IMR-90 (cell line): ENCODE results near the gene C9orf78. TPM values are rescaled to one million over a fixed set of nuclear protein-coding genes. Genes with fewer than 3 reads are reported as not detected.

Experiments
- ATAC-seq: fragments of 200-7000 bp; cut with Tn5 transposase; 2 replicates; pipeline ENCODE4 v1.9.1; 2020; ENCODE audit warnings: low read depth, mild to moderate bottlenecking, moderate library complexity
- BruUV-seq: library from RNA; stranded (reverse); fragments of 400-500 nt; replicated peaks from 2 replicates; lab custom pipeline; 2021; lab: Mats Ljungman, UMichigan
- CTCF ChIA-PET: fragments of 300-600 bp; formaldehyde crosslinking; extraction: SDS; loops from one replicate; lab custom pipeline; 2021; ENCODE audit warnings: antibody characterized with exemption; lab: Yijun Ruan, JAX
- POLR2A ChIA-PET: fragments of 300-600 bp; sonication (Branson Sonifier 250); formaldehyde crosslinking; loops from one replicate; lab custom pipeline; 2022; ENCODE audit warnings: antibody characterized with exemption; ENCODE audit not compliant: unreplicated experiment; lab: Charles Lee
- DNase-seq: peaks from one replicate; pipeline ENCODE4 v3.0.0; 2013
- H2AFZ ChIP-seq: replicated peaks from 2 replicates; pipeline ENCODE3; 2013; ENCODE audit warnings: low read length, mild to moderate bottlenecking; ENCODE audit not compliant: poor library complexity
- H2AK5ac ChIP-seq: 2 replicates; pipeline ENCODE4 v1.6.1; 2013; ENCODE audit warnings: low read depth, low read length, inconsistent platforms
- H2AK9ac ChIP-seq: replicated peaks from 2 replicates; pipeline ENCODE3; 2013; ENCODE audit warnings: mild to moderate bottlenecking, low read depth, low read length, moderate library complexity; ENCODE audit not compliant: poor library complexity
- H2BK120ac ChIP-seq: 2 replicates; pipeline ENCODE4 v1.6.1; 2013; ENCODE audit warnings: low read depth, low read length, inconsistent platforms
- H2BK15ac ChIP-seq: 3 replicates; pipeline ENCODE4 v1.6.1; 2013; ENCODE audit warnings: low read depth, low read length, inconsistent platforms
- H2BK20ac ChIP-seq: 2 replicates; pipeline ENCODE4 v1.6.1; 2013; ENCODE audit warnings: low read depth, mild to moderate bottlenecking, inconsistent platforms, low read length, moderate library complexity
- H2BK5ac ChIP-seq: 2 replicates; pipeline ENCODE4 v1.6.1; 2013; ENCODE audit warnings: mild to moderate bottlenecking, low read depth, low read length, inconsistent platforms; ENCODE audit not compliant: poor library complexity, severe bottlenecking
- H3K14ac ChIP-seq: replicated peaks from 2 replicates; pipeline ENCODE4 v1.6.1; 2013; ENCODE audit warnings: low read depth, low read length, inconsistent platforms
- H3K18ac ChIP-seq: 2 replicates; pipeline ENCODE4 v1.6.1; 2013; ENCODE audit warnings: low read depth, low read length, control low read depth
- H3K23ac ChIP-seq: 2 replicates; pipeline ENCODE4 v1.6.1; 2013; ENCODE audit warnings: low read depth, low read length, inconsistent platforms
- H3K27ac ChIP-seq: 2 replicates; pipeline ENCODE4 v1.5.1; 2013; ENCODE audit warnings: mild to moderate bottlenecking, control low read depth, low read length; ENCODE audit not compliant: insufficient read depth
- H3K27me3 ChIP-seq: 2 replicates; pipeline ENCODE4 v1.6.1; 2013; ENCODE audit warnings: low read length; ENCODE audit not compliant: control insufficient read depth, insufficient read depth
- H3K36me3 ChIP-seq: 2 replicates; pipeline ENCODE4 v1.6.1; 2013; ENCODE audit warnings: low read length, mixed read lengths; ENCODE audit not compliant: control insufficient read depth, insufficient read depth
- H3K4ac ChIP-seq: 2 replicates; pipeline ENCODE4 v1.6.1; 2013; ENCODE audit warnings: low read depth, low read length, inconsistent platforms
- H3K4me1 ChIP-seq: 2 replicates; pipeline ENCODE4 v1.6.1; 2013; ENCODE audit warnings: low read length, mixed read lengths; ENCODE audit not compliant: control insufficient read depth, insufficient read depth
- H3K4me2 ChIP-seq: 2 replicates; pipeline ENCODE4 v1.6.1; 2013; ENCODE audit warnings: low read depth, mild to moderate bottlenecking, control low read depth, low read length, moderate library complexity
- H3K4me3 ChIP-seq: 2 replicates; pipeline ENCODE4 v1.5.1; 2013; ENCODE audit warnings: low read depth, mild to moderate bottlenecking, control low read depth, low read length, moderate library complexity; ENCODE audit not compliant: insufficient read depth
- H3K56ac ChIP-seq: 2 replicates; pipeline ENCODE4 v1.6.1; 2013; ENCODE audit warnings: low read length, inconsistent platforms; ENCODE audit not compliant: insufficient read depth; ENCODE audit errors: extremely low read depth
- H3K79me1 ChIP-seq, 2 experiments: 2 replicates each; pipeline ENCODE4 v1.6.1; 2013; ENCODE audit warnings: low read length in 2 of 2, inconsistent platforms in 1 of 2, low read depth in 1 of 2
- H3K9ac ChIP-seq: 2 replicates; pipeline ENCODE4 v1.6.1; 2013; ENCODE audit warnings: low read depth, low read length, control low read depth
- H3K9me1 ChIP-seq: 2 replicates; pipeline ENCODE4 v1.6.1; 2013; ENCODE audit warnings: low read length, inconsistent platforms; ENCODE audit not compliant: insufficient read depth
- H3K9me3 ChIP-seq: 2 replicates; pipeline ENCODE4 v1.6.1; 2013; ENCODE audit warnings: low read length; ENCODE audit not compliant: control insufficient read depth, insufficient read depth
- H4K20me1 ChIP-seq: 2 replicates; pipeline ENCODE4 v1.6.1; 2013; ENCODE audit warnings: low read length, inconsistent platforms; ENCODE audit not compliant: insufficient read depth
- H4K5ac ChIP-seq: 2 replicates; pipeline ENCODE4 v1.6.1; 2013; ENCODE audit warnings: mild to moderate bottlenecking, low read depth, low read length, control low read depth
- H4K8ac ChIP-seq, 2 experiments: 2 replicates each; pipeline ENCODE4 v1.6.1; 2013; ENCODE audit warnings: low read depth in 2 of 2, low read length in 2 of 2, control low read depth in 1 of 2, inconsistent platforms in 1 of 2
- H4K91ac ChIP-seq: 2 replicates; pipeline ENCODE4 v1.6.1; 2013; ENCODE audit warnings: low read depth, low read length, inconsistent platforms; ENCODE audit not compliant: insufficient read depth
- CEBPB ChIP-seq: IDR thresholded peaks from 2 replicates; pipeline ENCODE4 v1.6.1; 2012; ENCODE audit warnings: low read depth, low read length, improper control_type of control experiment
- CHD1 ChIP-seq: IDR thresholded peaks from 2 replicates; pipeline ENCODE4 v1.6.1; 2012; ENCODE audit warnings: low read depth, low read length, improper control_type of control experiment
- FOS ChIP-seq: fragments of 150-350 bp; IDR thresholded peaks from 2 replicates; pipeline ENCODE4 v1.6.1; 2016; ENCODE audit warnings: low read depth, low read length
- MXI1 ChIP-seq: IDR thresholded peaks from 2 replicates; pipeline ENCODE4 v1.6.1; 2012; ENCODE audit warnings: low read depth, mild to moderate bottlenecking, low read length, moderate library complexity, borderline replicate concordance
- NFE2L2 ChIP-seq: fragments of 150-350 bp; IDR thresholded peaks from 2 replicates; pipeline ENCODE4 v1.6.1; 2016; ENCODE audit warnings: low read depth, mild to moderate bottlenecking, low read length
- POLR2A ChIP-seq: IDR thresholded peaks from 2 replicates; pipeline ENCODE4 v1.6.1; 2012; ENCODE audit warnings: mild to moderate bottlenecking, low read depth, low read length
- RAD21 ChIP-seq: IDR thresholded peaks from 2 replicates; pipeline ENCODE4 v1.6.1; 2012; ENCODE audit warnings: low read length, improper control_type of control experiment
- RFX5 ChIP-seq: IDR thresholded peaks from 2 replicates; pipeline ENCODE4 v1.8.0; 2012; ENCODE audit warnings: low read depth, mild to moderate bottlenecking, low read length, moderate library complexity
- WGBS, 2 experiments: methylation state at CpG; one replicate each; pipeline versions ENCODE4 v1.1.5 to v1.1.7; 2013; ENCODE audit warnings: missing lambda C conversion rate in 2 of 2; ENCODE audit not compliant: insufficient read length in 1 of 2; ENCODE audit errors: extremely low coverage in 2 of 2; 5-methylcytosine and 5-hydroxymethylcytosine counted together
- dilution Hi-C: fragments of 300-500 bp; cut with HindIII; formaldehyde crosslinking; loops from one replicate; pipeline ENCODE4 v1.14.3; 2018; ENCODE audit warnings: low sequenced_read_pairs; ENCODE audit not compliant: unreplicated experiment
- in situ Hi-C: fragments of 300-500 bp; cut with MboI; formaldehyde crosslinking; loops from 3 replicates; pipeline ENCODE4 v1.14.3; 2019; ENCODE audit warnings: low sequenced_read_pairs, inconsistent platforms, mixed read lengths
- intact Hi-C: fragments of 100-400 bp; cut with micrococcal nuclease; formaldehyde crosslinking; loops from 2 replicates; pipeline ENCODE4 v1.10.0; 2022
- polyA plus RNA-seq, 3 experiments: library from polyadenylated mRNA; depleted of rRNA; stranded (reverse); fragments of >200 nt; gene quantifications; 2 replicates each; pipeline ENCODE4 v1.2.3, GENCODE V29; 2012; ENCODE audit warnings: low replicate concordance in 1 of 3
- total RNA-seq: library from RNA; depleted of rRNA; stranded (reverse); fragments of >200 nt; gene quantifications from 2 replicates; pipeline ENCODE4 v1.2.3, GENCODE V29; 2012
- TF ChIP-seq, protein P1 (sequence below): fragments of 150-350 bp; IDR thresholded peaks from 2 replicates; pipeline ENCODE4 v1.6.1; 2016; ENCODE audit warnings: low read depth, mild to moderate bottlenecking, low read length, moderate library complexity, borderline replicate concordance

C9orf78 gene
- total and polyA plus RNA-seq, 2 of the 4 experiments (the other 2 are of a cell fraction): 29.8 to 46.0 TPM

DNA sequence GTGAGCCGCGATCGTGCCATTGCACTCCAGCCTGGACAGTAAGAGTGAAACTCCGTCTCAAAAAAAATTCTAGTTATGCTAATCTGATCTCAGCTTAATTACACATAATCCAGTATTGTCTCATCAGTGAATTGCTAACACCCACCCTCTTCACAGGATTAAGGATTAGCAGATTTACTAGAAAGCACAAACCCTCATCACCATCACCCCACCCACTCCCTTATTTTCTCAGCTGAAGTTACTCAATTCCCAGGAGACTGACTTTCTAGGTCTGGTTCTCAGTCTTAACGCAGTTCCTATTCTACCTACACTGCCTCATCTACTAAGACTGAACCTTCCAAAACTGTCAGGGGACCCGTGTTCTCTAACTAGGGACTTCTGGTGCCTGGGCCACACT is 23.1 kb downstream of the C9orf78 start:
- H3K4ac ChIP-seq: no peak overlapping the region
- no peak overlapping the region for H2BK15ac ChIP-seq
- H3K4me2 ChIP-seq: no peak overlapping the region
- peaks cover 55% of the 10 kb centered on the region for H3K36me3 ChIP-seq
- no peak overlapping the region for H3K14ac ChIP-seq
- no peak overlapping the region for H3K23ac ChIP-seq
- BruUV-seq: no TSS peak
- H4K20me1 ChIP-seq: peaks cover 10% of the 10 kb centered on the region; the same call in 1 of the 2 replicates
- TF ChIP-seq FOS (no peak), CHD1 (no peak), MXI1 (no peak), NFE2L2 (no peak), POLR2A (no peak), RAD21 (no peak), CEBPB (no peak), RFX5 (no peak)
- TF ChIP-seq, protein P1, sequence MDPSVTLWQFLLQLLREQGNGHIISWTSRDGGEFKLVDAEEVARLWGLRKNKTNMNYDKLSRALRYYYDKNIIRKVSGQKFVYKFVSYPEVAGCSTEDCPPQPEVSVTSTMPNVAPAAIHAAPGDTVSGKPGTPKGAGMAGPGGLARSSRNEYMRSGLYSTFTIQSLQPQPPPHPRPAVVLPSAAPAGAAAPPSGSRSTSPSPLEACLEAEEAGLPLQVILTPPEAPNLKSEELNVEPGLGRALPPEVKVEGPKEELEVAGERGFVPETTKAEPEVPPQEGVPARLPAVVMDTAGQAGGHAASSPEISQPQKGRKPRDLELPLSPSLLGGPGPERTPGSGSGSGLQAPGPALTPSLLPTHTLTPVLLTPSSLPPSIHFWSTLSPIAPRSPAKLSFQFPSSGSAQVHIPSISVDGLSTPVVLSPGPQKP: no peak
- no peak overlapping the region for H4K91ac ChIP-seq
- no peak overlapping the region for H3K27ac ChIP-seq
- no peak overlapping the region for H4K8ac ChIP-seq
- H2AK9ac ChIP-seq: no peak overlapping the region
- H2AK5ac ChIP-seq: no peak overlapping the region
- ATAC-seq (no peak), DNase-seq (no peak)
- intact Hi-C loops: no loop called here
- POLR2A ChIA-PET: no interaction called here
- no peak overlapping the region for H2BK20ac ChIP-seq
- no peaks in the 10 kb centered on the region for H3K9me3 ChIP-seq
- H3K4me1 ChIP-seq: no peaks in the 10 kb centered on the region
- WGBS, 2 experiments: 97% methylated on average over 5 of the region's 6 CpGs; no CpG with 5 or more reads in 1 of the 2 experiments
- dilution Hi-C loops: no loop called here
- no peak overlapping the region for H2BK5ac ChIP-seq
- in situ Hi-C loops: no loop called here
- H3K9ac ChIP-seq: no peak overlapping the region
- CTCF ChIA-PET: no interaction called here
- no peak overlapping the region for H3K4me3 ChIP-seq
- no peak overlapping the region for H2BK120ac ChIP-seq
- no peak overlapping the region for H3K56ac ChIP-seq
- H3K79me1 ChIP-seq: peaks cover 10 to 40% of the 10 kb centered on the region in 2 experiments
- H3K18ac ChIP-seq: no peak overlapping the region
- no peak overlapping the region for H4K5ac ChIP-seq
- no peaks in the 10 kb centered on the region for H3K27me3 ChIP-seq
- H2AFZ ChIP-seq: no peak overlapping the region
- no peaks in the 10 kb centered on the region; the same call in 1 of the 2 replicates for H3K9me1 ChIP-seq
